GM10248 (cell line): ENCODE data around the gene TMEM219.
A peak's percentile ranks its signal among the peaks of the same experiment; 100 is the strongest.
"Not testable (repeated sequence)": the region's sequence is repeated elsewhere in the genome, so short reads cannot be mapped to it uniquely, and the experiment has no call there.

Experiments used
- CTCF ChIA-PET: fragments of 300-600 bp; sonication (Branson Sonifier 250); formaldehyde crosslinking; extraction: SDS; loops from one replicate; lab custom pipeline; 2021; ENCODE audit warnings: antibody characterized with exemption; lab: Yijun Ruan, JAX
- POLR2A ChIA-PET: fragments of 350-650 bp; sonication (Branson Sonifier 250); formaldehyde crosslinking; extraction: SDS; loops from one replicate; lab custom pipeline; 2020; ENCODE audit warnings: antibody characterized with exemption; lab: Yijun Ruan, JAX
- DNase-seq: peaks from one replicate; pipeline ENCODE4 v3.0.0; 2012; ENCODE audit errors: extremely low spot score
- CTCF ChIP-seq: IDR thresholded peaks from 2 replicates; pipeline ENCODE4 v1.5.1; 2012; ENCODE audit warnings: mild to moderate bottlenecking, low read depth; ENCODE audit errors: extremely low read depth, missing control alignments, control extremely low read depth

The TMEM219 gene

GRCh38 chr16:29925781-29926710 is 35.8 kb upstream of the TMEM219 start, which contains the start of gene KCTD13:
Gene KCTD13 (minus strand): TSS chr16:29926226. CDS start chr16:29926033, 193 bp downstream.
- ChIA-PET POLR2A (interaction anchor here (0.6 kb wide), 1 partner anchor 61 kb away, joined by 7 read pairs; no protein-coding TSS in a partner anchor), CTCF (interaction anchor here (0.8 to 1.9 kb wide), 7 partner anchors 9 to 80 kb away, joined by 3 to 6 read pairs (median 3); partner anchors contain the start of gene INO80E)
- peak; percentile 100 for DNase-seq
- TF ChIP-seq CTCF = no peak

GRCh38 chr16:29926711-29927052 is 35.2 kb upstream of the TMEM219 start:
- no peak for TF ChIP-seq CTCF
- CTCF ChIA-PET = interaction anchor here (0.8 to 1.9 kb wide), 8 partner anchors 10 to 79 kb away, joined by 3 to 6 read pairs (median 4); partner anchors contain the start of gene INO80E

GRCh38 chr16:29927070-29927905 is 34.6 kb upstream of the TMEM219 start:
- ChIA-PET POLR2A (interaction anchor here (0.5 to 0.6 kb wide), 2 partner anchors 34 to 63 kb away, joined by 5 to 7 read pairs; no protein-coding TSS in a partner anchor), CTCF (interaction anchor here (1.0 to 1.5 kb wide), 4 partner anchors 10 to 79 kb away, joined by 3 to 4 read pairs (median 4); no protein-coding TSS in a partner anchor)
- no peak for DNase-seq
- no peak for TF ChIP-seq CTCF

More at GRCh38 chr16:29926711-29927052, 35.2 kb upstream of the TMEM219 start:
- DNase-seq = no peak
- POLR2A ChIA-PET = interaction anchor here (0.6 kb wide), 1 partner anchor 62 kb away, joined by 7 read pairs; no protein-coding TSS in a partner anchor

- POLR2A ChIA-PET = not testable (repeated sequence)
These were observed 30.1 kb upstream of the TMEM219 start for GRCh38 chr16:29931750-29932149.

DNA sequence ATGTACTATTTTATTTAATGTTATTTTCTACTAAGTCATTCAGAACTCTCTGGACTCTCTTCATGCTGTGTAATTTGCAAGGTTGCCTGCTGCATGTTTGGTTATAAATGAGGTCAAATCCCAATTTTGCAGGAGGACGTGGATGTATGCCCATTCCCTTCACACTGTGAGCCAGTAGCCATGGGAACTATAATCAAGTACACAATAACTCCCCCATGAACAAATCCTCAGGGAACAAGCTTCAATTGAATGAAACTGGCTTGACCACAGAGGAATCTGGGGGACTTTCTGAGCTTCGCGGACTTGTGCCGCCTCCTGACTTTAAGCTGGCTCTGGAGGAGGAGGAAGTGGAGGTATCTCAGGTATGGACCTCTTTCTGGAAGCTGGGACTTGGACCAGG is 21.2 kb upstream of the TMEM219 start:
- ChIA-PET CTCF (interaction anchor here (1.0 to 1.4 kb wide), 4 partner anchors 15 to 92 kb away, joined by 3 to 4 read pairs (median 4); partner anchors contain the start of genes KCTD13 and TMEM219), POLR2A (no interaction called here)
- no peak for TF ChIP-seq CTCF
- no peak for DNase-seq

More at GRCh38 chr16:29931750-29932149, 30.1 kb upstream of the TMEM219 start:
- CTCF ChIA-PET, DNase-seq: not testable (repeated sequence)

- no peak for TF ChIP-seq CTCF
- ChIA-PET CTCF (interaction anchor here (1.1 kb wide), 1 partner anchor 253 kb away, joined by 3 read pairs; no protein-coding TSS in a partner anchor), POLR2A (no interaction called here)
- DNase-seq = no peak
These were observed 17.8 kb upstream of the TMEM219 start for GRCh38 chr16:29943846-29944799.
